GM20000 (cell line): ENCODE measurements around the gene PTPRH.

Experiments used
- DNase-seq: peaks from one replicate; pipeline ENCODE4 v3.0.0; 2012; ENCODE audit warnings: low spot score
- TF ChIP-seq, protein P1 (sequence below): IDR thresholded peaks from 2 replicates; pipeline ENCODE4 v1.5.1; 2012; ENCODE audit warnings: mild to moderate bottlenecking, control low read depth; ENCODE audit errors: extremely low read depth, missing control alignments

The PTPRH gene, protein sequence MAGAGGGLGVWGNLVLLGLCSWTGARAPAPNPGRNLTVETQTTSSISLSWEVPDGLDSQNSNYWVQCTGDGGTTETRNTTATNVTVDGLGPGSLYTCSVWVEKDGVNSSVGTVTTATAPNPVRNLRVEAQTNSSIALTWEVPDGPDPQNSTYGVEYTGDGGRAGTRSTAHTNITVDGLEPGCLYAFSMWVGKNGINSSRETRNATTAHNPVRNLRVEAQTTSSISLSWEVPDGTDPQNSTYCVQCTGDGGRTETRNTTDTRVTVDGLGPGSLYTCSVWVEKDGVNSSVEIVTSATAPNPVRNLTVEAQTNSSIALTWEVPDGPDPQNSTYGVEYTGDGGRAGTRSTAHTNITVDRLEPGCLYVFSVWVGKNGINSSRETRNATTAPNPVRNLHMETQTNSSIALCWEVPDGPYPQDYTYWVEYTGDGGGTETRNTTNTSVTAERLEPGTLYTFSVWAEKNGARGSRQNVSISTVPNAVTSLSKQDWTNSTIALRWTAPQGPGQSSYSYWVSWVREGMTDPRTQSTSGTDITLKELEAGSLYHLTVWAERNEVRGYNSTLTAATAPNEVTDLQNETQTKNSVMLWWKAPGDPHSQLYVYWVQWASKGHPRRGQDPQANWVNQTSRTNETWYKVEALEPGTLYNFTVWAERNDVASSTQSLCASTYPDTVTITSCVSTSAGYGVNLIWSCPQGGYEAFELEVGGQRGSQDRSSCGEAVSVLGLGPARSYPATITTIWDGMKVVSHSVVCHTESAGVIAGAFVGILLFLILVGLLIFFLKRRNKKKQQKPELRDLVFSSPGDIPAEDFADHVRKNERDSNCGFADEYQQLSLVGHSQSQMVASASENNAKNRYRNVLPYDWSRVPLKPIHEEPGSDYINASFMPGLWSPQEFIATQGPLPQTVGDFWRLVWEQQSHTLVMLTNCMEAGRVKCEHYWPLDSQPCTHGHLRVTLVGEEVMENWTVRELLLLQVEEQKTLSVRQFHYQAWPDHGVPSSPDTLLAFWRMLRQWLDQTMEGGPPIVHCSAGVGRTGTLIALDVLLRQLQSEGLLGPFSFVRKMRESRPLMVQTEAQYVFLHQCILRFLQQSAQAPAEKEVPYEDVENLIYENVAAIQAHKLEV

GRCh38 chr19:55208880-55209692, at the start of gene PTPRH:
Gene PTPRH (minus strand): TSS chr19:55209501. CDS start chr19:55209433, 68 bp downstream.
- TF ChIP-seq, protein P1, sequence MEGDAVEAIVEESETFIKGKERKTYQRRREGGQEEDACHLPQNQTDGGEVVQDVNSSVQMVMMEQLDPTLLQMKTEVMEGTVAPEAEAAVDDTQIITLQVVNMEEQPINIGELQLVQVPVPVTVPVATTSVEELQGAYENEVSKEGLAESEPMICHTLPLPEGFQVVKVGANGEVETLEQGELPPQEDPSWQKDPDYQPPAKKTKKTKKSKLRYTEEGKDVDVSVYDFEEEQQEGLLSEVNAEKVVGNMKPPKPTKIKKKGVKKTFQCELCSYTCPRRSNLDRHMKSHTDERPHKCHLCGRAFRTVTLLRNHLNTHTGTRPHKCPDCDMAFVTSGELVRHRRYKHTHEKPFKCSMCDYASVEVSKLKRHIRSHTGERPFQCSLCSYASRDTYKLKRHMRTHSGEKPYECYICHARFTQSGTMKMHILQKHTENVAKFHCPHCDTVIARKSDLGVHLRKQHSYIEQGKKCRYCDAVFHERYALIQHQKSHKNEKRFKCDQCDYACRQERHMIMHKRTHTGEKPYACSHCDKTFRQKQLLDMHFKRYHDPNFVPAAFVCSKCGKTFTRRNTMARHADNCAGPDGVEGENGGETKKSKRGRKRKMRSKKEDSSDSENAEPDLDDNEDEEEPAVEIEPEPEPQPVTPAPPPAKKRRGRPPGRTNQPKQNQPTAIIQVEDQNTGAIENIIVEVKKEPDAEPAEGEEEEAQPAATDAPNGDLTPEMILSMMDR, result no peak
- no peak for DNase-seq

- TF ChIP-seq, protein P1, result no peak
- DNase-seq, result peak; percentile 81
Observed at GRCh38 chr19:55258476-55258827, 49.2 kb upstream of the PTPRH start.

DNA sequence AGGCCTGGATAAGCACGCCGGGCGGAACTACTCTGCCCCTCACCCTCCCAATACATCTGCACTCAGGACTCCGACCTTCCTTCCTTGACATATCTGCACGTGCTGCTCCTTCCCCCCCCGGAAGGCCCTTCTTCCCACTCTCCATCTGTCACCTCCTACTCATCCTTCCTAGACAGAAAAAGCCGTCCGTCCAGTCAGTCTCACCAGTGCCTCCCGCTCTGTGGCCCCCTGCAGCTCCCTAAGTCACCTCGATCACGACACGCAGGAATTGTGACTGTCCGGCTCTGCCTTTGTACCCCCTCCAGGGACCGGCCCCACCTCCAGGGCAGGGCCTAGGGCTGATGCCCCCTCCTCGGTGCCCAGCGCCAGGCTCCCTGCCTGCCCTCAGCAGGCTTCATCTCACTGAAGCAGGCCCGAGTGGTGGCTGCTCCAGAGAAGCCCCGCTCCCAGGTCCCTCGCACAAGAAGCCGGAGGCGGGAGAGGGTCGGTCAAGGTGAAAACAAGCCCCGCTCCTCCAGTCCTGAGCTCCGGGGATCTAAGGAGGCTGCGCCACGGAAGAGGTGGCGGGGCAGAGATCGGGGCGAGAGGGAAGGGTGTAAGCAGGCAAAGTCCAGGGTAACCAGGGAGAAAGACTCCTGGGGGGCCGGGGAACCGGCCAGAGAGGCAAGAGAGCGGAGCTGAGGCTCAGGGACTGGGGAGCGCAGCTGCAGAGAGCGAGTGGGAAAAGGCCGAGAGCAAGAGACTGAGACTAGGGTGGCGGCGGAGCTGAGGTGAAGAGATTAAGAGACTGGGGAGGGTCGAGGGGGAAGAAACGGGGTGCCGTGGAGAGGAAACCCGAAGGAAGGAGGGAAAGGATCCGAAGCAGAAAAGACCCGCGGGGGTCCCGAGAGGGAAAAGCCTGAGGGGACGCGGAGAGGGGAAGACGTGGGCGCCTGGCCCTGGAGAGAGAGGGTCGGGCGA, 48.4 kb upstream of the PTPRH start:
- TF ChIP-seq, protein P1, result no peak
- no peak for DNase-seq

- TF ChIP-seq, protein P1, result no peak
- no peak for DNase-seq
Observed at GRCh38 chr19:55256562-55257460, 47.5 kb upstream of the PTPRH start.

DNA sequence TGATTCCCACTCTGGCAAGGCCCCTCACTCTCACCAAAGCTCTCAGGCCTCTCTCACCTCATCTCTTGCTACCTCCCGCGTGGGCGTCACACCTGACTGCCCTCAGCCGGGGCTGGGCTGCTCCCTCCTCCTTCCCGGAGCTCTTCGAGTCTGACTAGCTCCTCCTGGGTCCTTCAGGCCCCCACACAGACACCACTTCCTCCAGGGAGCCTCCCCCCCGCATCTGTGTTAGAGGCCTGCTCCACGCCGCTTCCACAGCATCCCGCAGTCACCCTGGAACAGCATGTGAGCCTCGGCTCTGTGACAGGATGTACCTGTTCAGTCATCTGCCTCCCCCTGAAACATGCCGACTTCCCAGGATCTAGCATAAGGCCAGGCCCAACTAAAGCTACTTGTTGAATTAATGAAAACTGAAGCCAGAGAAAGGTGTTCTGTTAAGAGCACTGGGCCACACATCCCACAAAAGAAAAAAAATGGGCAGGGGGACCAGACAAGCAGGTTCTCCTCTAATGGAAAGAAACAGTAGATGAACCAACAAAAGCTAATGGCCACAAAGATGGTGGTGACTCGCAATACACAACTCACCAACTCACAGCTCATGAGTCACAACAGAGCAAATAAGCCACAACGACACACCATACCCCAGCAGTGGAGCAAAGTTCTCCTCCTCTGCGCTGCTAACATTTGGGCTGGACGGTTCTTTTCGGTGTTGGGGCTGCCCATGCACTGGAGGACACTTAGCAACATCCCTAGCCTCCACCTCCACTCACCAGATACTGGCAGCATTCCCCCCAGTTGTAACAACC, 46.5 kb upstream of the PTPRH start:
- TF ChIP-seq, protein P1, result no peak
- no peak for DNase-seq
